GM18517 (cell line): Measurements from ENCODE around the gene RSU1.
"Not testable (repeated sequence)": the region's sequence is repeated elsewhere in the genome, so short reads cannot be mapped to it uniquely, and the experiment has no call there.

ENCODE experiments used
- ATAC-seq: cut with Tn5 transposase; IDR thresholded peaks from one replicate; pipeline ENCODE4 v1.9.1; 2021; ENCODE audit warnings: mild to moderate bottlenecking, moderate library complexity; ENCODE audit not compliant: unreplicated experiment

RSU1 gene

DNA sequence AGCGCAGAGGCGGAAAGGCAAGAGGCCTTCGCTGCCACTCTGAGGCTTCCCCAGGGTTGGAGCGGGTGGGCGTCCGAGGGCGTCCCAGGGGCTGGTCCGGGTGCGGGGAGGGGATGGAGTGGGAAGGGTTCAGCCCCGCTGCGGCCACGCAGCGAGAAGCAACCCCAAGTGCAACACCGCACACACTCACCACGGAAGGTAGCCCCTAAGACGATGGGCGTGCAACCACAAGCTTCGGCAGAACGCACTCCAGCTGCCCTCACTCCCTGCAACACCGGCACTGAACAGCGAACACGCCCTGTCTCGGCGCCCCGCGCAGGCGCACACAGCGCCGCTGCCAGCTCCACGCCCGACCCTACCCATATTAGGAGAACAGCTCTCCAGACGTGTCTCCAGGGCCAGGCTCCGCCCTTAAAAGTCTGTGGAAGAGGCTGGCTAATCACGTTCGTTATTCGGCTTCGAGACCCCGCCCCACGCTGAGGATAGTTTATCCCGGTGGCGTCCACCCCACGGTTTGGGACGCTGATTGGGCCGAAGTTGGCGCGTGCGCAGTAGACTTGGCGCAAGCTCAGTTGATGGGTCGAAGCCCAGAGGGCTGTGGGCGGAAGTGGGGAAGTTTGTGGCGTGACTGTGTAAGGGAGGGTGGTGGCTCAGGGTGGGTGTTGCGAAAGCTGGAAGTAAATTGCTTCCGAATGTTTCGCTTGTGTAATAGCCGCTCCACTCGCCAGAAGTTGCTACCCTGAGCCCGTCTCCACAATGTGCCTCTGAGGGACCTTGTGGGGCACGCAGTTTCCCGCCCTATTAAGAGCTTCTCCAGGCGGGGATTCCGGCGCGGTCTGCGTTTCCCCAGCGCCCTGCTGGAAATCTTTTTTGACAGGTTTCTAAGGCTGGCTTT, at the start of gene RSU1:
Gene RSU1, minus strand, starts transcription at position 300 of the 895 bp plus-strand sequence. CDS start 343 bp downstream, outside the sequence.
- peak; percentile 99 for ATAC-seq

DNA sequence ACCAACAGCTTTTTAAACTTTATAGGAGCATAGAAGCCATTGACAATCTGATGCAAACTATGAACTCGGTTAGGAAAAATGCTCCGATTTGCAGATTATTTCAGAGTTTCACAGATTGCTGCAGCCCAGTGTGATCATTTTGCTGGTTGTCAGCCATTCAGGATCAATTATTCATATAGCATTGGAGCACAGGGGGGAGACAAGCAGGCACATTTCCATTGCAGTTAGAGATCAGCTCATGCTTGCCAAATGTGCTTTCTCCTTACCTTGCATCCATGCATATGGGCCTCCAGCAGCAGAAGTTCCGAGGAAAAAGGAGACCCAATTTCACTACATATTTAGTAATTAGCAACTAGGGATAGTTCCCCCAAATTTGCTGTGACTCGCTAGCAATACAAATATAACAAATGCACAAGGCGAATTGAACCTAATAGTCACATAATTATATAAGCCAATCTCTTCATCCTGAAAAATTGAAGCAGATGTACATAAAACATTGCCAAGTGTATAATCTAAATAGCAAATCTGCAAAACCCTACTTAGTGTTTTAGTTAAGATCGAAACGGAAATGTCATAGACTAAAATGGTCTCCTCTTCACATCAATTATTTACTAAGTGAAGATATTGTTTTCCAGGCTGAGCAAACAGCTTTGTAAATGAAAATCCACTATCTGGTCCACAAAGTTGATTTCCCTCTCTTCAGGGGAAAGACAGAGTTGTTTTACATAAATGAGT, 49.5 kb upstream of the RSU1 start:
- ATAC-seq = no peak

DNA sequence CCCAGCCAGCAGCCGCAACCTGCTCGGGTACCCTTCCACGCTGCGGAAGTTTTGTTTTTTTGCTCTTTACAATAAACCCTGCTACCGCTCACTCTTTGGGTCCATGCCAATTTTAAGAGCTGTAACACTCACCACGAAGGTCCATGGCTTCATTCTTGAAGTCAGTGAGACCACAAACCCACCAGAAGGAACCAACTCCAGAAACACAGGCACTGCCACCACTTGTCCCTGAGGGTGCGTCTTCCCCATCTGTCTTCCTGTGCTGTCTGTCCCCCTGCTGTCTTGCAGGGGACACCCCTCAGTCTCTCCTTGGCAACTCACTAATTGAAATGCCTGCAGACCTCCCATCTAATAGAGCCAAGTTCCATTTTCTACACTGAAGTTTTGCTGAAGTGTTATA, 48.5 kb upstream of the RSU1 start:
- no peak for ATAC-seq

DNA sequence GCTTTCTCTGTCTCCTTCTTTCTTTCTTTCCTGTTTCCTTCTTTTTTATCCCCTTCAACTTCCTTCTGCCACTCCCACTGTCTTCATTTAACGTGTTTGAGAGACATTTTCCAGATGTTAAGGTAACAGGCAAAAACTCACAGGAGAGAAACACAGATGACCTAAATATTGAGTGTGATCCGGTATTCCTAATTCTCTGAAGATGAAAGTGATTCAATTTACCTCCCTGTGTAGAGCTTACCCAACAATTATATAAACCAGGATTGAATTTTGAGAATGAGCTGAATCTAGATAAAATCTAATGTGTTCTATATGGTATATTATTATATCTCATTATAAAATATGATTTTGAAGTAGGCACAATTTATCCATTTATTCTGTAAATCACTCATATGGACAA, 46.5 kb upstream of the RSU1 start:
- no peak for ATAC-seq

DNA sequence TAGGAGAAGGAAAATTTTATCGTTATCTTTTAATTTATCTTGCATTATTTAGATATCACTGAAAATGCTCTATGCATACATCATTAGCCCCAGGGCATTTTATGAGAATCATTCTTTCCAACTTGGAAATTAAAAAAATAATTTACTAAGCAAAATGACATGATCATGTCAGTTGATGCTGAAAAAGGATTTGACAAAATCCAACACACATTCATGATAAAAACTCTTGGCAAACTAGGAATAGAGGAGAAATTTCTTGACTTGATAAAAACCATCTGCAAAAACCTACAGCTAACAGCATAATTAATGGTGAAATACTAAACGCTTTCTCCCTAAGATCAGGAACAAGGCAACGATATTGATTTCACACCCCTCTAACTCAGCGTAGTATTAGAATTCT, 40.2 kb upstream of the RSU1 start:
- ATAC-seq = no peak

DNA sequence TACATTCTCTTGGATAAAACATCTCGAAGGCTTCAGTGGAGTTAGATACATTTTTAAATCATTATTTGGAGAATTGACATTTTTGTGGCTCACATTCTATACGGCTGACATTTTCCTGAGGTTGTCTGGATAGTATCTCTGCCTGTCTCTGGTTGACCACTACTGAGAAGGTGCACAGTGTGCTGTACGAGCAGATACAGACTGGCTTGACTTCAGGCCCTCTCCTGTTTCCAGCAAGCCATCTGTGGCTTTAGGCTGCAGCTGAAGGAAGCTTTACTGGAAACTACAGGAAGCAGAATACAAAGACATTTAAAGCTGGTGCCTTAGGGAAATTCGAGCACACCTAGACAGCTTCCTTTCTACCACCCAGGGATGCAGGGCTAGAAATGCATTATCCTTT, 39.3 kb upstream of the RSU1 start:
- ATAC-seq = no peak

DNA sequence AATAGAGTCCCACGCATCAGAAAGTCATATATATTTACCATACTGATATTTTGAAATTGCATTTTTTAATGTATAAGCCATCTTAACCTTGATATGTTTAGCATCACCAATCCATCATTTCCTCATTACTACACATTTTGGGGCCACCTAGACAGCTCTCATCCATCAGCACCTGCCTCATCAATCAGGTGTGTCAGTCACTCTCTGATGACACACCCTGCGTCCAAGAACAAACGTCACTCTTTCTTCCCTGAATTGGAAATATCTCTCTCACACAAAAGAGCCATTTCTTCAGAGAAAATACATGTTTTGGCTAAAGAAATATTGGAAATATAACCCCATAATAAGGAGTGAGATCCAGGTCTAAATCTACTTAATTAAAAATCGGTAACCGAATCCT, 38.9 kb upstream of the RSU1 start:
- ATAC-seq = no peak

DNA sequence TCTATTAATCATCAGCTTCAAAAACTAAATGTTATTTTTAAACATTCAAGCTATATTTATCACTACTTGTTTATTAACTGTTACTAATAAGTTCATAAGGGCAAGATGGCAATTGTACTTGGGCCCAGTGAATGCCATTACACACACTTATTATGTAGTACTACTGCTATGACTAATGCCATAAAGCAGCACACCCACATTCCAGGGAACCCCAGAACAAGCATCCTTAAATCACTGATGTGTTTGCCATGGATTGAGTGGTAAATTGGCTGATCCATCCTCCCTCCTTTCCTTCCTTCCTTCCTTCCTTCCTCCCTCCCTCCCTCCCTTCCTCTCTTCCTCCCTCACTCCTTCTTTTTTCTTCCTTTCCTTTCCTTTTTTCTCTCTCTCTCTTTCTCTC, 37.4 kb upstream of the RSU1 start:
- no peak for ATAC-seq

DNA sequence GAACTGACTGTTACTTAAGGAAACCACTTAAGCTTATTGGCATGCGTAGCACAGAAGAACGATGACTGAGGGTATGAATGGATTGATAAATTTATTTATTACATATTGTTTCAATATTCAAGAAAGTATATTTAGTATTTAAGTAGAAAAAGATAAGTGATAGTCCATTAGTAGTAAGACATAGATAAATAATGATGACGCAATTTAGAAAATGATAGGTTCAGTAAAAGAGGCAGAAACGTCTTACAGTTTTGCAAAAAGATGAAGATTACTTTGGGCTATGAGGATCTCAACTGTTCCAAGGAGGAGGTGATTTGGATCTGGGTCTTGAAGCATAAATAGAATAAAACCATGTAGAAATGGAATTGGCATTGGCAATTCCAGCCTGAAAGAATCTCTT, 36.6 kb upstream of the RSU1 start:
- no peak for ATAC-seq

DNA sequence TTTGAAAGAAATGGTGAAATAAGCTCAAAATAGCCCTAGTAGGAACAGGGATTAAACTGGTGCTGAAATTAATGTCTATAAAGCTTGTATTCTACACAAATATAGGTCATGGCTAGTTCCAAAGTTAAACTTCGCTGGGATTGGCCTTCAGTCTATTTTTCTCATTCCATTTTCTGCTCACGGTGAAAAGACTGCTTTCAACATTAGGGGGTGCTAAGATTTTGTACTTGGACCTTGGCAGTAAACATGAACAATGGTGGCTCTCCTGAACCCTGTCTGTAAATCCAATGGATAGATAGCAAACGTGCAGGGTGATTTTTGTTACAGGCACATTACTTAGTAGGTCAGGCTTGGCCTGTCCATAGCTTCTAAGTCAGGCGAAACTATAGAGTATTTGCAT, 36.0 kb upstream of the RSU1 start:
- ATAC-seq = no peak

DNA sequence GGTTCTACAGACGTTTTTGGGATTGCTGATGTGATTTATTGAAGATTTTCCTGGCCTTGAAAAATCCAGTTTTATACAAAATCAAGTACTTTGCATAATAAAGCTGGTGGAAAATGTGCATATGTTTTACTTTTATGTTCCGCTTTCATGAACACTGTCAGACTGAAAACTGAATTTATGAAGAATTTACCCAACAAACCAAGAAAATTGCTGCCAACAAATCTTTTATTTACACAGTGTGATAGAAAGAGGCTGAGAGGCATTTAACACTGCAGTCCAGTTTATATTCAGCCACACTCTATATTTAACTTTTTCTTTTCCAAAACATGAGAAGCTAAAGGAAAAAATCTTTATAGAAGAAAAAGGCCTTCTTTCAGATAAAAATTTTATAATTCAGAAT, 35.4 kb upstream of the RSU1 start:
- ATAC-seq = no peak

DNA sequence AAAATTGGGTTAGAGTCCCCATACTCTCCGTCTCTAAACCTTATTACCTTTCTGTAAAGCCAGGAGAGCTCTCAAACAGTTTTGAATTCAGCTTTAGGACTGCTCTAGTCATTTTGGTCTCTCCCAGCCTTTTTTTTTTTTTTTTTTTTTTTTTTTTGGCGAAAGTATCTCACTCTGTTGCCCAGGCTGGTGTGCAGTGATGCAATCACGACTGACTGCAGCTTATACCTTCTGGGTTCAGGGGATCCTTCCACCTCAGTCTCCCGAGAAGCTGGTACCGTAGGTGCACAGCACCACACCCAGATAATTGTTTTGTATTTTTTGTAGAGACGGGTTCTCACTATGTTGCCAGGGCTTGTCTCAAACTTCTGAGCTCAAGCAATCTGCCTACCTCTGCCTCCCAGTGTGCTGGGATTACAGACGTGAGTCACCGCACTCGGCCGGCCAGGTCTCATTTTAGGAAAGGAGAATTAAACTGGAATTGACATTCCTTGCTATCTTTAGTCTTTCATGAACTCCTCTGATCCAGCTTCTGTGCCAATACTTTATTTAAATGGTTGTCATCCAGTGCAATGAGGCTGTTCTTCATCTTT, 31.4 kb upstream of the RSU1 start:
- ATAC-seq = no peak

DNA sequence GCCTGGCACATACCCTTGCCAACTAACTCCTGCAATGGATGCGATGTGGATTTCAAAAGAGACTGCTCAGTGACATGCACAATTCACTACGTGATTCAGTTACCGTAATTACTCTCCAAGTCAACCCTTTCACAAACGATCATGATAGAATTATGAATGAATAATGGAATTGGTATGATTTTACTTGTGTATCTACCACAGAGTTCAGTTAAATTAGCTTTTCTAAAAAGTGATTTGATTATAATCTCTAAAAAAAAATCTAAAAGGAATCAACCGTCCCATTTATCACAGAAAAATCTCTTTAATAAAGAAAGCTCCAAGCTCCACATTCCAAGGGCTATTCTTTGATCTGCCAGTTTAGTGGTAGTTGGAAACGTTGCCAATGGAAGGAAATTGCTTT, 30.4 kb upstream of the RSU1 start:
- ATAC-seq = no peak

DNA sequence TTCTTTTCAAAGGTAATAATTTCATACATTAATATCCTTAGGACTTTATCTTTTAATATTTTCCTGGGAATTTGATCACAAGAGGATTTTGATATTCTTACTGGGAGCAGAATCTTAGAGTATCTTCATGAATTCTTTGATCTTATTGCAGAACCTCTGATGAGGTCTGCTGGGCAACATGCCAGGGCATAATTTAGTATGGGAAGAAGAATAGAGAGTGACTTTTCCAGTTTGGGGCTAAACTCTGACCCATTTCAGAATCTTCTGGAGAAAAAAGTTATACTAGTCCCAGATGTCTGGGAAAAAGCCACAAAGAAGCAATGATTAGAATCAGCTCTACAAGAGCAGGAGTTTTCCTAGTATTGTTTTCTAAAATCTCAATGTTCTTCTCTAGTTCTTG, 28.0 kb upstream of the RSU1 start:
- ATAC-seq = no peak

DNA sequence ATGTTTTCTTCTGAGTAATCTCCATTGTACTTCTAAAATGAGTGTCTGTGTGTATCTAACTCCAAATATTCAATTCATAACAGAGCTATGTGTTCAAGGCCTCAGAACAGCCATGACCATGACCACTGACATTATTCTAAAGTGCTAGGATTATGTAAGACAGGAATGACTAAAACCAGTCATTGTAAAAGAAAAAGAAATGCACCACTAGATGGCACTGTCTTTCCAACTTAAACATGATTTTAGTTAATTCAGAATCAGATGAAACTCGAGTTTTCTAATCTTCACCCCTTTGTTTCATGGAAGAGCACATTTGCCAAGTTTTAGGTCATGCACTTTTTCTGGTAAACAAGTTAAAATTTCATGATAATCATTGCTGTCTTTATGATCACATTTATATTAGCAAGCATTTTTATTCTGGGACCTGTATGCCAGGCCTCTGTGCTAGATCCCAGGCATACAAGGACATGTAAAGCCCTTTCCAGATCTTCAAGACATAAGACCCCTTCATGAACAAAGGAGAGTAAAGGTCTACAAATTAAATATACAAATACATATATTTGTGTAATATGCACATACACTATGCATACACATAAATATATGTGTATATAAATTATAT, 26.1 kb upstream of the RSU1 start:
- ATAC-seq = peak; percentile 76

DNA sequence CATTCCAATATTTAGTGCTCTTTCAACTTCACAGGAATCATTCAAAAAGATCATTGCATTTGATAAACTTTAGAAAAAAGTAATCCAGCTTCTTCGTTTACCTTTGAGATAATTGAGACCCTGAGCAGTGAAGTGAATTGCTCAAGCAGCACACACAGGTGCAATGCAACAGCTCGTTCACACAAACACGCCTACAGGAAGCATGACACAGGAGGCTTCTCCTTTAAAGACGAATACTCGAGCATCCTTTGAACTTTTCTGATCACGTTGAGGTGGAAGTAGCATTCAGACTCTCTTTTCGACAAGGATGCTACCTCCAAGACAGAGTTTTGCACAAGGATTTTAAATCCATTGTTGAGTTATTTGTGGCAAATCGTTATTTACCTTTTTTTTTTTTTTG, 18.0 kb upstream of the RSU1 start:
- no peak for ATAC-seq

DNA sequence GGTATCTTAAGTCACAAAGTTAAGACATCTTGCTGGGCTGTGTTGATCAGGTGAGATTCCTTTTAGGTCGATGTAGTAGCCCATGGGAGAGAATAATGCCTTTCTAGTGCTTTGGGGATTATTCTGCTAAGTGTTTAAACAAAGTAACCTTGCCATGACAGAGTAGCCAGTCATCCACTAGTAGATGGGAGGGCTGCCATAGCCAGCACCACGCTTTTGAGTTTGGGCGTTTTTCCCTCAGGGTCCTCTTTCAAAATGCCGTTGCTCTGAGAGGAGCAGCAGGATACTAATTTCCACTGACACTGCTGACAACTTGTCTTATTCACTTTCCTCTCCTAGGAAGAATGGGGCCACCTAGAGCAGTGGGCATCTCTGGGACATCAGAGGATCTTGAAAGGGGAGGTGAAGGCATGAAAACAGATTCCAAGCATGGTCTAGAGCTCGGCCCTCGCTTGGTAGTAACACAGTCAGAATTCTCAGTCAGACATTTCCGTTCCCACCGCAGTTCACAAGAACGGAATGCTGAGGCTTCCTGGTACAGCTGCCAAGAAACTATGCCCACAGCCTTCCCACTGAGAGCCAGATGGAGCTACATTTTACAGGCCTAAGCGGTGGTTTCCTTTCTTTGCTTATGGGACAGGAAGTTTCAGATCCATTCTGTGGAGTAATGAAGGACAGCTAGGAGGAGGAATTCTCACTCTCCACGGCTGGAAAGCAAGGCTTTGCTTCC, 15.3 kb upstream of the RSU1 start:
- ATAC-seq = no peak

DNA sequence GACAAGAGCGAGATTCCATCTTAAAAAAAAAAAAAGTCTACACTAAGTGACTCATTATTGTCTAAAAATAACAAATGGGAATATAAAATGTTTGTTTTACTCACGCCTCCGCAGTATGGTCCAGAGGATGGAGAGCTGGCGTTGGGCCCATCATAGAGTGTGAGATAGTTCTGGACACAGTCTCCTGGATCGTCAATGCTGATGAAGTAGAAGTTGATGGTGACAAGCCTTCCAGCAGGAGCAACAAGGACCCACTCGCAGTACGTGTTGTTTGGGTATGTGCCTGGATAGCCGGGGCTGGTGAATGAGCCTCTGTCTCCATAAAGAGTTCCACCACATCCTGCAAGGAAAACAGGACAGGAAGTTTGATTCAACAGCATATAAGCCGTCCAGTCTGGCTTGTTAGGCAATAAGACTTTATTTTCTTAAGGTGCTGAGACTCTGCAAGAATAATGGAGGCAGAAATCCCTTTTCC, 11.5 kb upstream of the RSU1 start:
- ATAC-seq = no peak

DNA sequence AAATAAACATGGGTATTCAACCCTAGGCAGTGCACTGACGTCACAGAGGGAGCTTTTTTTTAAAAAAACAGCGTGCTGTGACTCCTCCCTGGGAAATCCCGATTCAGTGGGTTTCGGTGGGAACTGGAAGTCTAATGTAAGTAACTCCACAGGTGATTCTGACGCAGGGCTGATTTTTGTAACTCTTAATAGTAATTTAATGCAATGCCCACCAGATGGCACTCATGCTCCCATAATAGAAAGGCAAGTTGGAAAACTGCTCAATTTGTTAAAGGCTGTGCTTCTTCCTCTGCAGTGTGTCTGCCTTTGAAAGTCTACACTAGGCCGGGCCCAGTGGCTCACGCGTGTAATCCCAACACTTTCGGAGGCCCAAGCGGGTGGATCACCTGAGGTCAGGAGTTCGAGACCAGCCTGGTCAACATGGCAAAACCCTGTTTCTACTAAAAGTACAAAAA, 10.9 kb upstream of the RSU1 start:
- ATAC-seq = peak; percentile 76

DNA sequence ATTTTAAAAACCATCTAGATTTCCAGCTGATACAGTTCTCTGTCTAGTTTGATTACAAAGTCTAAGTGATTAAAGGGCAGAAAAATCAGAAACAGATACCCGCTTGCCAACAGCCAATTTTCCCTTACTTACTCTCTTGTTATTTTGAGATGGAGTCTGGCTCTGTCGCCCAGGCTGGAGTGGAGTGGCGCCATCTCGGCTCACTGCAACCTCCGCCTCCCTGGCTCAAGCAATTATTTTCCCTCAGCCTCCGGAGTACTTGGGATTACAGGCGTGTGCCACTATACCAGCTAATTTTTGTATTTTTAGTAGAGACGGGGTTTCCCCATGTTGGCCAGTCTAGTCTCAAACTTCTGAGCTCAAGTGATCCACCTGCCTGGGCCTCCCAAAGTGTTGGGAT, 10.2 kb upstream of the RSU1 start:
- not testable (repeated sequence) for ATAC-seq
